ENCODE measurements around the gene SEPHS1.

DNA sequence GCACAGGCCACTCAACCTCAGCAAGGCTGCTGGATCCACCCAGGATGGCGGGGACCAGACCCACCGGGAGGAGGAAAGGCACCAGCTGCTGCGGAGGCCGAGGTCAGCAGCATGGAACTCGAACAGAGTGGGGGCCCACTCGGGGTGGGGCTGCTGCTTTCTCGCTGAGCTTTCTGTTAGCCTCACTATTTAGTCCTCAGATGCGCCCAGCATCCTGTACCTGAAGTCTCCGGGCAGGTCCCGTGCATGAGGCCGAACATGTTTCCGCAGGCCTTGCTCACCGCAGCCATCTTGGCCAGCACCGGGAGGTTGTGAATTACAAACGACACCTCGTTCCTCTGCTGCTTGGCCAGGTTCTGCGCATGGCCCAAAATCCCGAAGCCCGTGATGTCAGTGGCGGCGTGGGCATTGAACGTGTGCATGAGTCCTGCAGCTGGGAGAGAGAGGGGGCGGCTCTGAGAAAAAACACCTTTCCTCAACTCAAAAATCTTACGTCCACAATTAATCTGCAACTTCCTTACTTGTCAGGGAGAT, 25.4 kb downstream of the SEPHS1 start:
- TF ChIP-seq RXRA (IDR thresholded peaks at IDR 0.05; ENCODE audit: borderline replicate concordance, low read depth), result no peak
- no peak for TF ChIP-seq TCF12 (IDR thresholded peaks at IDR 0.05)
- no peak for TF ChIP-seq NFIC (IDR thresholded peaks at IDR 0.05; ENCODE audit: borderline replicate concordance)
- TF ChIP-seq, protein P1, sequence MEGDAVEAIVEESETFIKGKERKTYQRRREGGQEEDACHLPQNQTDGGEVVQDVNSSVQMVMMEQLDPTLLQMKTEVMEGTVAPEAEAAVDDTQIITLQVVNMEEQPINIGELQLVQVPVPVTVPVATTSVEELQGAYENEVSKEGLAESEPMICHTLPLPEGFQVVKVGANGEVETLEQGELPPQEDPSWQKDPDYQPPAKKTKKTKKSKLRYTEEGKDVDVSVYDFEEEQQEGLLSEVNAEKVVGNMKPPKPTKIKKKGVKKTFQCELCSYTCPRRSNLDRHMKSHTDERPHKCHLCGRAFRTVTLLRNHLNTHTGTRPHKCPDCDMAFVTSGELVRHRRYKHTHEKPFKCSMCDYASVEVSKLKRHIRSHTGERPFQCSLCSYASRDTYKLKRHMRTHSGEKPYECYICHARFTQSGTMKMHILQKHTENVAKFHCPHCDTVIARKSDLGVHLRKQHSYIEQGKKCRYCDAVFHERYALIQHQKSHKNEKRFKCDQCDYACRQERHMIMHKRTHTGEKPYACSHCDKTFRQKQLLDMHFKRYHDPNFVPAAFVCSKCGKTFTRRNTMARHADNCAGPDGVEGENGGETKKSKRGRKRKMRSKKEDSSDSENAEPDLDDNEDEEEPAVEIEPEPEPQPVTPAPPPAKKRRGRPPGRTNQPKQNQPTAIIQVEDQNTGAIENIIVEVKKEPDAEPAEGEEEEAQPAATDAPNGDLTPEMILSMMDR (IDR thresholded peaks at IDR 0.05), result no peak
- no peak for TF ChIP-seq SIN3A (IDR thresholded peaks at IDR 0.05; ENCODE audit: borderline replicate concordance, low read depth, low read length)
- TF ChIP-seq PBX3 (IDR thresholded peaks at IDR 0.05), result no peak

Measured in SK-N-SH (cell line).